H1 (cell line): ENCODE data around the gene NIPAL3. TPM values are rescaled to one million over a fixed set of nuclear protein-coding genes. Genes with fewer than 3 reads are reported as not detected.

Experiments
- SIRT6 ChIP-seq: IDR thresholded peaks from one replicate; pipeline ENCODE4 v1.7.1; 2012; ENCODE audit warnings: low read length, inconsistent platforms
- polyA plus RNA-seq, 7 experiments: library from polyadenylated mRNA; depleted of rRNA in 3 of 7; stranded (reverse) in 5 of 7; unstranded in 2 of 7; fragments of >200 nt in 5 of 7; fragments of 200-250 nt in 2 of 7; gene quantifications; 1 replicate in 5 of 7; 2 replicates in 1 of 7; 4 replicates in 1 of 7; pipeline versions ENCODE4 v1.2.1 to v1.2.3, GENCODE V29; 2011 to 2013; ENCODE audit warnings: missing spikeins in 2 of 7, mixed read lengths in 2 of 7
- total RNA-seq: library from RNA; stranded (reverse); fragmentation: NEBNext Ultra II Directional; extraction: Animal tissue kit (Norgen Biotek cat#: 25700); gene quantifications from 2 replicates; pipeline ENCODE4 v1.2.1, GENCODE V29; 2021

Gene NIPAL3
- total and polyA plus RNA-seq, 2 of the 8 experiments (the other 6 are each of a cell fraction or from before 2014, with no cell fraction given), result 8.8 to 11.0 TPM

- TF ChIP-seq SIRT6, result no peak
- TF ChIP-seq, all 59 proteins: peak for 0
Observed at GRCh38 chr1:24503870-24504523, 88.4 kb downstream of the NIPAL3 start (continued).
